NCI-H187 treated with DMSO at 0.1 percent for 48 hours (cell line): ENCODE results near the gene TFCP2L1.
"Not testable (repeated sequence)": the region's sequence is repeated elsewhere in the genome, so short reads cannot be mapped to it uniquely, and the experiment has no call there.

ENCODE experiments used
- DNase-seq: peaks from one replicate; lab custom pipeline; 2025; lab: John Stamatoyannopoulos, UW

Gene TFCP2L1

GRCh38 chr2:121295911-121296650 is 11.1 kb upstream of the TFCP2L1 start:
- DNase-seq: no peak

DNA sequence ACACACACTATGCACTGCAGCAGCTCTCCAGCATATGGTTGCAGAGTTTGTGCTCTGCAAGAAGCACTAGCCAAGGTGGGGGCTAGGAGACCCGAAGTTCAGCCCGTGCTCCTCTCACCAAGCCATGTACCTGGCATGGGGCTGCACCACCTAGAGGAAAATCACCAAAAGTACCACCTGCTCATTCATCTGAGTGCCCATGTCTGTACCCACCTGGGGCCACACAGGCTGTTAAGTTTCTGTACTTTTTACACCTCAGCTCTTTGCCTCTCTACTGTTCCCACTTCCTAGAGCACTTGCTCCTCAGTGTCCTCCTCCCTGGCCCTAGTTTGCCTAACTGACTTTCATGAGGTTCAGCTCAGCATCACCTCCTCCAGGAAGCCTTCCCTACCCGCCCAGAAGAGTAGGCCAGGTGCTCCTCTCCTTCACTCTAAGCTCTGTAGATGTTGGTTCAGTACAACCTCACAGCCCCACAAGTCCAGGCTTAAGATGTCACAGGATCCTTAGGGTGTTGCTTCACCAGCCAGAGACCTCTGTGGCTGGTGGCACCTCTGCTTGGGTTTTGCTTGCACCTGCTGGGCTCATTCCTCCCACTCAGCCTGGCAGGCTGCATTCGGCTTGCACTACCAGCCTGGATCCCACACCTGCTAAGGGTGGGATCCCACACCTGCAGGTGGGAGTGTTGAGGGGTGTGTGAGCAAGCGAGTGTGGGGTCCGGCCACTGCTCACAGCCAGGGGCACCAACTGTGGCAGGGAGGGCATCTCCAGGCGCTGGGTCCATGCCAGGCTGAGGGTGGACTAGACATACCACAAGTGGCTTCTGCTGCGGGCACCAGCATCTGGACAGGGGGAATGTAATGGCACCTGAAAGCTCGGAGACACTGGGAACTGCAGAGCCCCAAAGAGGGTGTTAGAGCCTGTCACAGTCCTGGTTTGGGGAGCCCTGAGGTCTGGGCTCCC is 10.2 kb upstream of the TFCP2L1 start:
- no peak for DNase-seq

- no peak for DNase-seq
Observed at GRCh38 chr2:121293450-121294325, 8.7 kb upstream of the TFCP2L1 start.

DNA sequence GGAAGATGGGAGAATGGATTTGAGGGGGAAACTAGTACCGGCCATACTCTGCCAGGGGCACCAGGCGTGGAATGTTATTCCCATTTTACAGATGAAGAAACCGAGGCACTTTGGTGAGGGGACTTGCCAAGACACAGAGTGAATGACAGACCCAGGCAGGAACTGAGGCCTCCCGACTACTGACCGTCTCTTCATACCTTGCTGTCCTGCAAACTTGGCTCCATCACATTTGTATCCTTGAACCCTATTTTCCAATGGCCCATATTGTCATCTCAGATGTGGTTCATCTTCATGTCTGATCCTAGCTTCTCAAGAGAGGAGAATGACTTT is 6.2 kb upstream of the TFCP2L1 start:
- DNase-seq: no peak

GRCh38 chr2:121289271-121289670 is 4.3 kb upstream of the TFCP2L1 start:
- no peak for DNase-seq

- DNase-seq: no peak
Observed at GRCh38 chr2:121288454-121289231, 3.6 kb upstream of the TFCP2L1 start.

- DNase-seq: no peak
Observed at GRCh38 chr2:121287956-121288355, 3.0 kb upstream of the TFCP2L1 start.

DNA sequence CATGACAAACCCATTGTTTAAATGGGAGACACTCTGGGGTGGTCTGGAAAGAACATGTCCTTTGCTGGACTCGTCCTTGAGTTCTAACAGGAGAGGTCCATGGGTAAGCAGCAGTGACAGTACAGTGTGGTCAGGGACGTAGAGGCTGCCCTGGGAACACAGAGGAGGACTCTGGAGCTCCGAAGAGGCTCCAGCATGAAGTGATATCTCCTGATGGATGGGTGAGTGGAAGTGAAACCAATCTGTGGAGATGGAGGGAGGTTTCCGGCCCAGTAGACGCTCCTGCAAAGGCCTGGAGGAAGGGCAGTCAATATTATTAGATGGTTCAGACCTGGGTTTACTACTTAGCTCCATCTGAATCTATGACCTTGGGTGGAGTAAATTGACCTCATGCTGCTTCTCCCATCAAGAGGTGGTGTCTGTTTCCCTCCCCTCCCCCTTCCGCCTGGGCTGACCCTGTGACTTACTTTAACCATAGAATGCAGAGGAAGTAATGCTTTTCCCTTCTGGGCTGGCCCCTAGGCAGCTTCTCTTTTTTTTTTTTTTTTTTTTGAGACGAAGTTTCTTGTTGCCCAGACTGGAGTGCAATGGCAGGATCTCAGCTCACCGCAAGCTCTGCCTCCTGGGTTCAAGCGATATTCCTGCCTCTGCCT is 2.3 kb upstream of the TFCP2L1 start:
- DNase-seq: no peak

- DNase-seq: no peak
Observed at GRCh38 chr2:121286506-121286905, 1.5 kb upstream of the TFCP2L1 start.

DNA sequence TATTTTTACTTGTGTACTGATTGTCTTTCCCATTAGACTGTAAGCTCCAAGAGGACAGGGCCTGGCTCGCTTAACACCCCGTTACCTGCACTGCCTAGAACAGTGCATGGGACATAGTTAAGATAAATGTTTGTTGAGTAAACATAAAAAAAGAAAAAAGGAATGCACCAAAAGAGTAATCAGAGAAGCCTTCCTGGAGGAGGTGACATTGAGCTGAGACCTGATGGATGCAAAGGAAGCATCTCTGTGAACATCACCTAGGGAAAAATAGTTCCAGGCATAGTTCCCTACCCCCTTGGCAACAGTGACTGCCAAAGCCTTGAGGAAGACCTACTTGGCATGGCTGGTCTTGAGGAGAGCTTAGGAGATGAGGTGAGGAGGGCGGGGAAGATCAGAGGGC is 924 bp upstream of the TFCP2L1 start:
- DNase-seq: no peak

GRCh38 chr2:121283670-121284462 is 1.1 kb downstream of the TFCP2L1 start:
- DNase-seq: no peak

DNA sequence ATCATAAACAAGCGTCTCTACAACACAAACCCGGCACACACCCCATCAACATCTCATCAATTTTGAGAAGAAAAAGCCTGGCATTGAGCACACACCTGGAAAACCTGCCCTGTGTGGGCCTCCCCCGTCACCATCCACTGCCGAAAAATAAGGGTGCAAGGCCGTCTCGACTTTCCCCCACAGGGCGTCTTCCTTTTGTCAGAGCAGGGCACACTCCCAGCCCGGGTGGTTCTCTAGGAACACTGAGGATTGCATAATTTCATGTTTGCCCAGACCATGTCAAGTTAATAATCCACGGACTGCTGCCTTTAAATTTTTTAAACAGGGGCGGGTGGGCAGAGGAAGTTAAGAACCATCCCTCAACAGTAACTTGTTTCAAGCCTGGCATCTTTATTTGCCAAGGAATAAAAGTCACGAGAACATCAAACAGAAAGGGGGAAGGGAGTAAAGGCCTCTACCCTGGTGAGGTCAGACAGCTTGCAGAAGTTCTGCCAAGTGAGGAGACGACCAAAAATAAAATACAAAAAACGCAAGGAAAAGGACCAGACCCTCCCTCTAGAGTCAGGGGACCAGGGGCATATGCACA is 2.1 kb downstream of the TFCP2L1 start:
- DNase-seq: no peak

GRCh38 chr2:121281694-121282093 is 3.3 kb downstream of the TFCP2L1 start:
- DNase-seq: no peak

GRCh38 chr2:121281107-121281506 is 3.9 kb downstream of the TFCP2L1 start:
- DNase-seq: no peak

GRCh38 chr2:121279476-121280220 is 5.4 kb downstream of the TFCP2L1 start:
- DNase-seq: no peak

DNA sequence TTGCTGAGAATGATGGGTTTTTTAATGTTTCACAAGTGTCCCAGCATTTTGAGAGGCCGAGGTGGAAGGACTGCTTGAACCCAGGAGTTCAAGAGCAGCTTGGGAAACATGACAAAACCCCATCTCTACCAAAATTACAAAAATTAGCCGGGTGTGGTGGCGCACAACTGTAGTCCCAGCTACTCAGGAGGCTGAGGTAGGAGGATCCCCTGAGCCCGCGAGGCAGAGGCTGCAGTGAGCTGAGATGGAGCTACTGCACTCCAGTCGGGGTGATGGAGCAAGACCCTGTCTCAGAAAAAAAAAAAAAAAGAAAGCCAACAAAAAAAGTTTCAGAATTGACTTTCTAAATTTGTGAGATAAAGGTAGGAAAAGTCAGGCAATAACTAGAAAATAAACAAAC is 8.7 kb downstream of the TFCP2L1 start:
- no peak for DNase-seq

- no peak for DNase-seq
Observed at GRCh38 chr2:121273116-121273515, 11.9 kb downstream of the TFCP2L1 start.

- no peak for DNase-seq
Observed at GRCh38 chr2:121272596-121272995, 12.4 kb downstream of the TFCP2L1 start.

GRCh38 chr2:121269436-121269835 is 15.6 kb downstream of the TFCP2L1 start:
- not testable (repeated sequence) for DNase-seq
